Endothelial cell of umbilical vein (primary cell): ENCODE results near the gene LGI4. TPM values are rescaled to one million over a fixed set of nuclear protein-coding genes. Genes with fewer than 3 reads are reported as not detected.

ENCODE experiments used
- BruUV-seq: library from RNA; stranded (reverse); fragments of 400-500 nt; replicated peaks from 2 replicates; lab custom pipeline; 2021; lab: Mats Ljungman, UMichigan
- CTCF ChIA-PET: fragments of 300-600, 350-600 bp; sonication (Branson Sonifier 250); formaldehyde crosslinking; loops from one replicate; lab custom pipeline; 2021; ENCODE audit warnings: antibody characterized with exemption, inconsistent platforms; lab: Charles Lee
- POLR2A ChIA-PET: fragments of 300-600, 350-600 bp; sonication (Branson Sonifier 250); formaldehyde crosslinking; loops from one replicate; lab custom pipeline; 2021; ENCODE audit warnings: antibody characterized with exemption, inconsistent platforms; lab: Charles Lee
- DNase-seq: peaks from one replicate; pipeline ENCODE4 v3.0.0-alpha.2; 2011; ENCODE audit warnings: low read depth, low spot score
- FAIRE-seq: peaks from 2 replicates; lab custom pipeline; 2011; peaks lifted over from hg19 to GRCh38; lab: Jason Lieb, UNC
- H2AFZ ChIP-seq: 2 replicates; pipeline ENCODE4 v1.6.0; 2012; ENCODE audit warnings: low read depth, low read length, control low read depth, inconsistent platforms
- H3K27ac ChIP-seq: 2 replicates; pipeline ENCODE4 v1.5.1; 2011; ENCODE audit warnings: low read depth, mild to moderate bottlenecking, control low read depth, low read length, moderate library complexity; ENCODE audit not compliant: insufficient read depth
- H3K27me3 ChIP-seq, 2 experiments: 2 replicates each; pipeline versions ENCODE4 v1.6.0 to v1.6.1; 2011; ENCODE audit warnings: low read length in 2 of 2, mixed read lengths in 1 of 2; ENCODE audit not compliant: control insufficient read depth in 2 of 2, insufficient read depth in 2 of 2
- H3K36me3 ChIP-seq, 2 experiments: 2 replicates in 1 of 2; 3 replicates in 1 of 2; pipeline ENCODE4 v1.5.1; 2011; ENCODE audit warnings: low read length in 2 of 2, mild to moderate bottlenecking in 1 of 2, moderate library complexity in 1 of 2; ENCODE audit not compliant: control insufficient read depth in 2 of 2, insufficient read depth in 2 of 2; ENCODE audit errors: extremely low read depth in 1 of 2
- H3K4me1 ChIP-seq: 3 replicates; pipeline ENCODE4 v1.5.1; 2011; ENCODE audit warnings: mild to moderate bottlenecking, low read length; ENCODE audit not compliant: control insufficient read depth, insufficient read depth; ENCODE audit errors: extremely low read depth
- H3K4me2 ChIP-seq: 2 replicates; pipeline ENCODE4 v1.6.1; 2011; ENCODE audit warnings: low read length, control low read depth, mixed read lengths; ENCODE audit not compliant: insufficient read depth
- H3K4me3 ChIP-seq, 3 experiments: fragments of 200-600 bp in 1 of 3; sonication (generic), shearing (Covaris generic) in 1 of 3; replicated peaks in 1 of 3; 2 replicates each; pipeline ENCODE4 v1.5.1; 2011 to 2016; ENCODE audit warnings: control low read depth in 3 of 3, low read length in 3 of 3, mild to moderate bottlenecking in 2 of 3, inconsistent platforms in 1 of 3, low read depth in 1 of 3, moderate library complexity in 1 of 3; ENCODE audit not compliant: insufficient read depth in 1 of 3
- H3K79me2 ChIP-seq: 2 replicates; pipeline ENCODE4 v1.6.0; 2012; ENCODE audit warnings: low read length, inconsistent platforms; ENCODE audit not compliant: control insufficient read depth, insufficient read depth
- H3K9ac ChIP-seq: replicated peaks from 2 replicates; pipeline ENCODE3; 2011; ENCODE audit warnings: low read length, control low read depth; ENCODE audit not compliant: insufficient read depth; ENCODE audit errors: extremely low read depth
- H3K9me1 ChIP-seq: replicated peaks from 3 replicates; pipeline ENCODE4 v1.6.0; 2011; ENCODE audit warnings: mild to moderate bottlenecking, low read length; ENCODE audit not compliant: control insufficient read depth, insufficient read depth; ENCODE audit errors: extremely low read depth
- H3K9me3 ChIP-seq: replicated peaks from 2 replicates; pipeline ENCODE4 v1.5.1; 2012; ENCODE audit warnings: low read length, inconsistent platforms; ENCODE audit not compliant: control insufficient read depth, insufficient read depth
- H4K20me1 ChIP-seq: replicated peaks from 2 replicates; pipeline ENCODE3; 2011; ENCODE audit warnings: mild to moderate bottlenecking, low read length; ENCODE audit not compliant: control insufficient read depth, insufficient read depth; ENCODE audit errors: extremely low read depth
- EZH2 ChIP-seq: IDR thresholded peaks from 2 replicates; pipeline ENCODE4 v1.6.1; 2012; ENCODE audit warnings: borderline replicate concordance, low read depth, mild to moderate bottlenecking, moderate library complexity, low read length, inconsistent platforms; ENCODE audit not compliant: severe bottlenecking
- FOS ChIP-seq: IDR thresholded peaks from 2 replicates; pipeline ENCODE4 v1.6.1; 2011; ENCODE audit warnings: mild to moderate bottlenecking, low read length, moderate library complexity, borderline replicate concordance; ENCODE audit not compliant: insufficient read depth
- GATA2 ChIP-seq: IDR thresholded peaks from 2 replicates; pipeline ENCODE4 v1.7.0; 2011; ENCODE audit warnings: low read depth, mild to moderate bottlenecking, moderate library complexity, mixed read lengths, low read length; ENCODE audit not compliant: insufficient read length, insufficient read depth
- JUN ChIP-seq: IDR thresholded peaks from 2 replicates; pipeline ENCODE4 v1.6.1; 2011; ENCODE audit warnings: borderline replicate concordance, low read depth; ENCODE audit not compliant: insufficient read length, insufficient read depth
- MYC ChIP-seq: IDR thresholded peaks from one replicate; pipeline ENCODE4 v1.6.1; 2011; ENCODE audit warnings: mild to moderate bottlenecking, low read depth, low read length
- POLR2A ChIP-seq: IDR thresholded peaks from 2 replicates; pipeline ENCODE4 v1.6.1; 2012; ENCODE audit warnings: low read depth, mild to moderate bottlenecking, control low read depth, low read length
- POLR2AphosphoS5 ChIP-seq: IDR thresholded peaks from 2 replicates; pipeline ENCODE4 v1.6.1; 2012; ENCODE audit warnings: low read depth, mild to moderate bottlenecking, control low read depth, low read length, moderate library complexity; ENCODE audit not compliant: insufficient read depth
- dilution Hi-C: fragments of 300-500 bp; cut with MboI; formaldehyde crosslinking; loops from one replicate; pipeline ENCODE4 v1.15.0; 2019; ENCODE audit warnings: low sequenced_read_pairs; ENCODE audit not compliant: extremely low pct_ligation_motif_present
- intact Hi-C: fragments of 100-400 bp; cut with micrococcal nuclease; formaldehyde crosslinking; loops from one replicate; pipeline ENCODE4 v1.10.0; 2022
- polyA plus RNA-seq, 4 experiments: library from polyadenylated mRNA; depleted of rRNA in 3 of 4; stranded (reverse) in 3 of 4; unstranded in 1 of 4; fragments of >200 nt; gene quantifications; 2 replicates each; pipeline versions ENCODE4 v1.2.1 to v1.2.3, GENCODE V29; 2011 to 2012; ENCODE audit warnings: missing spikeins in 1 of 4
- total RNA-seq: library from RNA; stranded (reverse); gene quantifications from 2 replicates; pipeline ENCODE4 v1.2.3, GENCODE V29; 2021
- TF ChIP-seq, protein P1 (sequence below): IDR thresholded peaks from 2 replicates; pipeline ENCODE4 v1.6.1; 2011; ENCODE audit not compliant: insufficient read depth, insufficient read length
- TF ChIP-seq, protein P2 (sequence below), 2 donors: IDR thresholded peaks; 1 replicate in 1 of 2; 2 replicates in 1 of 2; pipeline ENCODE4 v1.5.1; 2011; ENCODE audit warnings: low read length in 2 of 2, mild to moderate bottlenecking in 2 of 2, moderate library complexity in 2 of 2, control low read depth in 1 of 2, inconsistent platforms in 1 of 2, low read depth in 1 of 2; ENCODE audit not compliant: insufficient read depth in 1 of 2; ENCODE audit errors: extremely low read depth in 1 of 2

LGI4 gene
- total and polyA plus RNA-seq, 2 donors (not counting 3 experiments of a cell fraction or from before 2014, with no cell fraction given): not detected

- no peaks in the 10 kb centered on the region for H3K9me3 ChIP-seq
- no peaks in the 10 kb centered on the region for H3K4me1 ChIP-seq
- H3K4me2 ChIP-seq: no peak overlapping the region
- H3K27me3 ChIP-seq: no peaks in the 10 kb centered on the region
- intact Hi-C loops (no loop called here), dilution Hi-C loops (no loop called here)
- H3K9me1 ChIP-seq: no peaks in the 10 kb centered on the region
- no peak overlapping the region for H2AFZ ChIP-seq
- no peaks in the 10 kb centered on the region for H4K20me1 ChIP-seq
- BruUV-seq: no TSS peak
- ChIA-PET POLR2A (no interaction called here), CTCF (no interaction called here)
- no peak overlapping the region for H3K4me3 ChIP-seq
- no peaks in the 10 kb centered on the region for H3K79me2 ChIP-seq
- H3K9ac ChIP-seq: no peak overlapping the region
- no peak overlapping the region for H3K27ac ChIP-seq
- no peak for DNase-seq
- TF ChIP-seq EZH2: no peak
- TF ChIP-seq, protein P1, sequence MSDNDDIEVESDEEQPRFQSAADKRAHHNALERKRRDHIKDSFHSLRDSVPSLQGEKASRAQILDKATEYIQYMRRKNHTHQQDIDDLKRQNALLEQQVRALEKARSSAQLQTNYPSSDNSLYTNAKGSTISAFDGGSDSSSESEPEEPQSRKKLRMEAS: no peak
- TF ChIP-seq MYC: no peak
- TF ChIP-seq FOS: no peak
- no peak for TF ChIP-seq JUN
- no peak for TF ChIP-seq GATA2
- no peak for TF ChIP-seq POLR2A
- no peak for TF ChIP-seq POLR2AphosphoS5
- TF ChIP-seq, protein P2, sequence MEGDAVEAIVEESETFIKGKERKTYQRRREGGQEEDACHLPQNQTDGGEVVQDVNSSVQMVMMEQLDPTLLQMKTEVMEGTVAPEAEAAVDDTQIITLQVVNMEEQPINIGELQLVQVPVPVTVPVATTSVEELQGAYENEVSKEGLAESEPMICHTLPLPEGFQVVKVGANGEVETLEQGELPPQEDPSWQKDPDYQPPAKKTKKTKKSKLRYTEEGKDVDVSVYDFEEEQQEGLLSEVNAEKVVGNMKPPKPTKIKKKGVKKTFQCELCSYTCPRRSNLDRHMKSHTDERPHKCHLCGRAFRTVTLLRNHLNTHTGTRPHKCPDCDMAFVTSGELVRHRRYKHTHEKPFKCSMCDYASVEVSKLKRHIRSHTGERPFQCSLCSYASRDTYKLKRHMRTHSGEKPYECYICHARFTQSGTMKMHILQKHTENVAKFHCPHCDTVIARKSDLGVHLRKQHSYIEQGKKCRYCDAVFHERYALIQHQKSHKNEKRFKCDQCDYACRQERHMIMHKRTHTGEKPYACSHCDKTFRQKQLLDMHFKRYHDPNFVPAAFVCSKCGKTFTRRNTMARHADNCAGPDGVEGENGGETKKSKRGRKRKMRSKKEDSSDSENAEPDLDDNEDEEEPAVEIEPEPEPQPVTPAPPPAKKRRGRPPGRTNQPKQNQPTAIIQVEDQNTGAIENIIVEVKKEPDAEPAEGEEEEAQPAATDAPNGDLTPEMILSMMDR (IDR thresholded peaks at IDR 0.05; ENCODE audit: extremely low read depth in 1 of 2, insufficient read depth in 1 of 2, low read depth in 1 of 2, low read length in 2 of 2): no peak
- H3K36me3 ChIP-seq: no peaks in the 10 kb centered on the region
- FAIRE-seq: no peak
Observed at GRCh38 chr19:35106291-35106583, 28.6 kb downstream of the LGI4 start.
